HG03066 (cell line): ENCODE data around the gene SIK1.
"Not testable (repeated sequence)": the region's sequence is repeated elsewhere in the genome, so short reads cannot be mapped to it uniquely, and the experiment has no call there.

ENCODE experiments used
- ATAC-seq: cut with Tn5 transposase; IDR thresholded peaks from one replicate; pipeline ENCODE4 v1.9.1; 2021; ENCODE audit warnings: low read depth; ENCODE audit not compliant: unreplicated experiment

Gene SIK1

GRCh38 chr21:43426404-43427241 lies at the start of gene SIK1:
SIK1 (minus strand) TSS chr21:43427131; CDS start chr21:43426178, 953 bp downstream.
- ATAC-seq = peak; percentile 48

GRCh38 chr21:43471597-43472242 lies 44.8 kb upstream of the SIK1 start:
- not testable (repeated sequence) for ATAC-seq

- not testable (repeated sequence) for ATAC-seq
Observed at GRCh38 chr21:43469719-43470458, 43.0 kb upstream of the SIK1 start.

GRCh38 chr21:43467785-43468184 lies 40.9 kb upstream of the SIK1 start:
- ATAC-seq = no peak

GRCh38 chr21:43465159-43465558 lies 38.2 kb upstream of the SIK1 start:
- ATAC-seq = not testable (repeated sequence)

- not testable (repeated sequence) for ATAC-seq
Observed at GRCh38 chr21:43463498-43464261, 36.7 kb upstream of the SIK1 start.

GRCh38 chr21:43462932-43463331 lies 36.0 kb upstream of the SIK1 start:
- not testable (repeated sequence) for ATAC-seq

- not testable (repeated sequence) for ATAC-seq
Observed at GRCh38 chr21:43460475-43460874, 33.5 kb upstream of the SIK1 start.

- not testable (repeated sequence) for ATAC-seq
Observed at GRCh38 chr21:43458995-43459394, 32.1 kb upstream of the SIK1 start.

GRCh38 chr21:43456616-43457314 lies 29.8 kb upstream of the SIK1 start:
- not testable (repeated sequence) for ATAC-seq

- ATAC-seq = not testable (repeated sequence)
Observed at GRCh38 chr21:43455717-43456116, 28.8 kb upstream of the SIK1 start.

GRCh38 chr21:43454176-43454575 lies 27.2 kb upstream of the SIK1 start:
- ATAC-seq = not testable (repeated sequence)

GRCh38 chr21:43451850-43452249 lies 24.9 kb upstream of the SIK1 start:
- not testable (repeated sequence) for ATAC-seq

GRCh38 chr21:43450287-43450686 lies 23.4 kb upstream of the SIK1 start:
- ATAC-seq = not testable (repeated sequence)

- ATAC-seq = not testable (repeated sequence)
Observed at GRCh38 chr21:43447353-43447977, 20.5 kb upstream of the SIK1 start.

- not testable (repeated sequence) for ATAC-seq
Observed at GRCh38 chr21:43446277-43446932, 19.5 kb upstream of the SIK1 start.

- ATAC-seq = not testable (repeated sequence)
Observed at GRCh38 chr21:43444524-43444923, 17.6 kb upstream of the SIK1 start.

GRCh38 chr21:43442571-43442970 lies 15.6 kb upstream of the SIK1 start:
- ATAC-seq = not testable (repeated sequence)
